ENCODE data around the gene RGS9.

The RGS9 gene

DNA sequence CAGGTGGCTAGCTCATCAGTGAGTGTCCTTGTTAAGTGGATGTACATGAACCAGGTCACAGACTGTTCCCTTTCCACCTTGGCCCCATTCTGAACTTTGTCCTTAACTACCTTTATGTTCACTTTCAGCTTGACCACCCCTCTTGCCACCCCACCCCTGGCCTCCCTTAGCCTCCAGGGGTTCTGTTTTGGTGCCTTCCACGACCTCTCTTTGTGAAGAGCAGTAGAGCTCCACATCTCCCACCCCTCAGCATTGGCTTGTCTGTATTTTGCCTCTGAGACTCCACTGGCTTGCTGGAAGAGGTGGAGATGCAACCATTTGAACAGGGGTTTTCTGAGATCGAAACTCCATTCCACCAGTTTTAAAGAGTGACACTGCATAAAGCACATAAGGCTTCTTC, 123.5 kb downstream of the RGS9 start:
- Histone ChIP-seq H3K9ac (ENCODE audit: low read length in 5 of 5) (no peak overlapping the region), H3K36me3 (ENCODE audit: control insufficient read depth in 5 of 5, insufficient read depth in 5 of 5, low read length in 5 of 5) (no peaks in the 10 kb centered on the region), H3K9me3 (ENCODE audit: control insufficient read depth in 5 of 5, low read length in 5 of 5) (peaks cover 0 to 5% (median under 1%) of the 10 kb centered on the region in 5 donors), H3K27me3 (ENCODE audit: control insufficient read depth in 5 of 5, insufficient read depth in 4 of 5, low read length in 5 of 5) (no peaks in the 10 kb centered on the region), H3K4me1 (ENCODE audit: control insufficient read depth in 5 of 5, insufficient read depth in 5 of 5, low read length in 5 of 5) (no peaks in the 10 kb centered on the region), H3K27ac (ENCODE audit: low read depth, low read length) (no peak overlapping the region), H3K4me3 (ENCODE audit: low read depth in 1 of 5, low read length in 5 of 5) (no peak overlapping the region)

GRCh38 chr17:65261152-65261551, 124.0 kb downstream of the RGS9 start:
- Histone ChIP-seq H3K9ac (ENCODE audit: low read length in 5 of 5) (no peak overlapping the region), H3K27ac (ENCODE audit: low read depth, low read length) (no peak overlapping the region), H3K4me3 (ENCODE audit: low read depth in 1 of 5, low read length in 5 of 5) (no peak overlapping the region), H3K4me1 (ENCODE audit: control insufficient read depth in 5 of 5, insufficient read depth in 5 of 5, low read length in 5 of 5) (no peaks in the 10 kb centered on the region), H3K36me3 (ENCODE audit: control insufficient read depth in 5 of 5, insufficient read depth in 5 of 5, low read length in 5 of 5) (no peaks in the 10 kb centered on the region), H3K9me3 (ENCODE audit: control insufficient read depth in 5 of 5, low read length in 5 of 5) (peaks cover 0 to 5% (median 4%) of the 10 kb centered on the region in 5 donors), H3K27me3 (ENCODE audit: control insufficient read depth in 5 of 5, insufficient read depth in 4 of 5, low read length in 5 of 5) (no peaks in the 10 kb centered on the region)

GRCh38 chr17:65261682-65262636, 124.8 kb downstream of the RGS9 start:
- H3K36me3 ChIP-seq (ENCODE audit: control insufficient read depth in 5 of 5, insufficient read depth in 5 of 5, low read length in 5 of 5), result no peaks in the 10 kb centered on the region
- H3K4me1 ChIP-seq (ENCODE audit: control insufficient read depth in 5 of 5, insufficient read depth in 5 of 5, low read length in 5 of 5), result no peaks in the 10 kb centered on the region
- peaks cover 0 to 5% (median 0%) of the 10 kb centered on the region in 5 donors for H3K9me3 ChIP-seq (ENCODE audit: control insufficient read depth in 5 of 5, low read length in 5 of 5)
- no peaks in the 10 kb centered on the region for H3K27me3 ChIP-seq (ENCODE audit: control insufficient read depth in 5 of 5, insufficient read depth in 4 of 5, low read length in 5 of 5)
- no peak overlapping the region for H3K9ac ChIP-seq (ENCODE audit: low read length in 5 of 5)
- no peak overlapping the region for H3K27ac ChIP-seq (ENCODE audit: low read depth, low read length)
- H3K4me3 ChIP-seq (ENCODE audit: low read depth in 1 of 5, low read length in 5 of 5), result no peak overlapping the region

DNA sequence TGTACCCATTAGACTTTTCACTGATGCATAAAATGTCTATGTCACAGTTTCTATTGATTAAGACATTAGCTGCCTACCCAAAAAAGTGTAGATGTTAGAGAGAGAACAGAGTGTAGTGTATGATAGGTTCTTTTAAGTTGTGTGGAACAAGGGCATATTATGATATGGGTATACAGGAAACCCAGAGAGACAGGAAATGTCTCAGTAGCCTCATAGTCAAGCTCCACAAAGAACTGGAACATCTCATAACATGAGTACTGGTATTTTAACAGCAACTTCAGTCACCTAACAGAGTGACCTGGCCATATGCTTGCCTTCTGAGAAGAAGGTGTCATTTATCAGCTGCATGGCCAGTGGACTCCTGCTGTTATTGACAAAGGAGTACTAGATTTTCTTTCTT, 128.1 kb downstream of the RGS9 start:
- Histone ChIP-seq H3K27ac (ENCODE audit: low read depth, low read length) (no peak overlapping the region), H3K27me3 (ENCODE audit: control insufficient read depth in 5 of 5, insufficient read depth in 4 of 5, low read length in 5 of 5) (peaks cover 0 to 2% (median 0%) of the 10 kb centered on the region in 5 donors), H3K36me3 (ENCODE audit: control insufficient read depth in 5 of 5, insufficient read depth in 5 of 5, low read length in 5 of 5) (no peaks in the 10 kb centered on the region), H3K9ac (ENCODE audit: low read length in 5 of 5) (no peak overlapping the region), H3K4me3 (ENCODE audit: low read depth in 1 of 5, low read length in 5 of 5) (no peak overlapping the region), H3K9me3 (ENCODE audit: control insufficient read depth in 5 of 5, low read length in 5 of 5) (peaks cover 0 to 5% (median 0%) of the 10 kb centered on the region in 5 donors), H3K4me1 (ENCODE audit: control insufficient read depth in 5 of 5, insufficient read depth in 5 of 5, low read length in 5 of 5) (no peaks in the 10 kb centered on the region)

GRCh38 chr17:65268832-65269231, 131.7 kb downstream of the RGS9 start:
- no peak overlapping the region for H3K27ac ChIP-seq (ENCODE audit: low read depth, low read length)
- no peak overlapping the region for H3K4me3 ChIP-seq (ENCODE audit: low read depth in 1 of 5, low read length in 5 of 5)

DNA sequence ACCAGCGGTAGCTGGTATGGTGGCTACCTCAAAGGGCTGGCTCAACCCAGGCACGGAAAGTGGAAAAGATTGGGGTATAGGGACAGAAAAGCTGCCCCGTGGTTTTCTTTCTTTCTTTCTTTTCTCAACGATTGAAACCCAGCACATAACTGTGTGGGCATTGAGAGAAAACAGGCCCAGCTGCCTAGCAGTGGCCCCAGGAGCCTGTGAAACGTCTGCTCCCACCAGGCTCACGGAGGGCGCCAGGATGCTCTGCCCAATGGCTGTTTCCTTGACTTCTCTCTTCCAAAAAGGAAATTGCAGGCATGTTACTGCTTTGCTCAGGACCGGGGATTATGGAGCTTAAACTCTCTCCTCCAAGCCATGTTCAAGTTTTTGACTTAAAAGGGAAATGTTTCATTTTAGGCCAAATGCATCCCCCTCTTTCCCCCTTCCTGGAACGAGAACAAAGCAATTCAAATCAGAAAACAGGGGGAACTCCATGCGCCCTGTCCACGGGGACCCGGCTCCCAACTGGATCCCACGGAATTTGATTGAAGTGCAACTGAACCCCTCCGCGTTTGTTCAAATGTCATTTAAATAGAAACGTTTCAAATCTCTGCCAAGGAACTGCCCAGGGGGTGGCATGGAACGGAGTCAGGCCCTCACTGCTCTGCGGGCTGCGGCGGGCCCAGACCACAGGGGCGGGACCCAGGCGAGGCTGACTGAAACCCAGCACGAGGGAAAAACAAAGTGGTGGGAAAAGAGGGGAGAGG, 133.5 kb downstream of the RGS9 start:
- Histone ChIP-seq H3K36me3 (ENCODE audit: control insufficient read depth in 5 of 5, insufficient read depth in 5 of 5, low read length in 5 of 5) (no peaks in the 10 kb centered on the region), H3K9ac (ENCODE audit: low read length in 5 of 5) (no peak overlapping the region), H3K27me3 (ENCODE audit: control insufficient read depth in 5 of 5, insufficient read depth in 4 of 5, low read length in 5 of 5) (peaks cover 0 to 3% (median 0%) of the 10 kb centered on the region in 5 donors), H3K4me1 (ENCODE audit: control insufficient read depth in 5 of 5, insufficient read depth in 5 of 5, low read length in 5 of 5) (peaks cover 0 to 5% (median 0%) of the 10 kb centered on the region in 5 donors), H3K27ac (ENCODE audit: low read depth, low read length) (no peak overlapping the region), H3K9me3 (ENCODE audit: control insufficient read depth in 5 of 5, low read length in 5 of 5) (peaks cover 0 to 4% (median 0%) of the 10 kb centered on the region in 5 donors), H3K4me3 (ENCODE audit: low read depth in 1 of 5, low read length in 5 of 5) (no peak overlapping the region)

More at GRCh38 chr17:65268832-65269231, 131.7 kb downstream of the RGS9 start:
- H3K4me1 ChIP-seq (ENCODE audit: control insufficient read depth in 5 of 5, insufficient read depth in 5 of 5, low read length in 5 of 5), result peaks cover 0 to 5% (median 0%) of the 10 kb centered on the region in 5 donors
- no peak overlapping the region for H3K9ac ChIP-seq (ENCODE audit: low read length in 5 of 5)
- peaks cover 0 to 5% (median 0%) of the 10 kb centered on the region in 5 donors for H3K9me3 ChIP-seq (ENCODE audit: control insufficient read depth in 5 of 5, low read length in 5 of 5)
- no peaks in the 10 kb centered on the region for H3K36me3 ChIP-seq (ENCODE audit: control insufficient read depth in 5 of 5, insufficient read depth in 5 of 5, low read length in 5 of 5)
- H3K27me3 ChIP-seq (ENCODE audit: control insufficient read depth in 5 of 5, insufficient read depth in 4 of 5, low read length in 5 of 5), result peaks cover 0 to 3% (median 0%) of the 10 kb centered on the region in 5 donors

DNA sequence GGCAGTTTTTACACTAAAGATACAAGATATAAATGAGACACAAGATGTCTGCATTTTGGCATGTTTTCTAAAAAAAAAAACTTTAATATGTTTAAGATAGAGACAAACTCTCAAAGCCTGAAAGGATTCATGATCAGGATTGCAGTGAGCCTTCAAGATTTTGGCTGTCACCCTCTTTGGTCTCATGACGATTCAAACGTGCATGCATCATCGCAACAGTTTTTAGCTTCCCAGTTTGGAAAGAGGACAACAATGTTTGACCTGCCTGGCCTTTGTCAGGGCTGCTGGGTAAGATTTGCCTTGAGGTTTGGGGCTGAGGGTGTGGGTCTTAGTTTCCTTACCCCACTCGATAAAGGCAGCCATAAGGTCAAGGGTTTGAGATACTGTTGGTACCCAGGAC, 134.1 kb downstream of the RGS9 start:
- no peak overlapping the region for H3K9ac ChIP-seq (ENCODE audit: low read length in 5 of 5)

More for the DNA sequence above, 134.1 kb downstream of the RGS9 start:
- Histone ChIP-seq H3K27ac (ENCODE audit: low read depth, low read length) (no peak overlapping the region), H3K36me3 (ENCODE audit: control insufficient read depth in 5 of 5, insufficient read depth in 5 of 5, low read length in 5 of 5) (no peaks in the 10 kb centered on the region), H3K27me3 (ENCODE audit: control insufficient read depth in 5 of 5, insufficient read depth in 4 of 5, low read length in 5 of 5) (peaks cover 0 to 3% (median 0%) of the 10 kb centered on the region in 5 donors), H3K4me1 (ENCODE audit: control insufficient read depth in 5 of 5, insufficient read depth in 5 of 5, low read length in 5 of 5) (peaks cover 0 to 5% (median 0%) of the 10 kb centered on the region in 5 donors), H3K9me3 (ENCODE audit: control insufficient read depth in 5 of 5, low read length in 5 of 5) (no peaks in the 10 kb centered on the region), H3K4me3 (ENCODE audit: low read depth in 1 of 5, low read length in 5 of 5) (no peak overlapping the region)
